Neural cell (in vitro differentiated cells): ENCODE results near the gene NPAS2. TPM values are rescaled to one million over a fixed set of nuclear protein-coding genes. Genes with fewer than 3 reads are reported as not detected.

Experiments used
- H2AFZ ChIP-seq: fragments of 200-600, 300-800 bp; sonication (generic), shearing (Covaris generic); 2 replicates; pipeline ENCODE4 v1.6.0; 2014; ENCODE audit warnings: low read depth, mild to moderate bottlenecking, antibody characterized with exemption, low read length, moderate library complexity
- H3F3A ChIP-seq: fragments of 200-600 bp; shearing (Covaris generic); 2 replicates; pipeline ENCODE4 v1.6.1; 2016; ENCODE audit warnings: mild to moderate bottlenecking, moderate library complexity, mixed read lengths, antibody characterized with exemption, low read length; ENCODE audit not compliant: insufficient read depth, poor library complexity, severe bottlenecking
- H3K27ac ChIP-seq: fragments of 200-600, 300-800 bp; sonication (generic), shearing (Covaris generic); 2 replicates; pipeline ENCODE4 v1.5.1; 2014; ENCODE audit warnings: mild to moderate bottlenecking, low read length, moderate library complexity
- H3K27me3 ChIP-seq: fragments of 300-800, 200-600 bp; sonication (generic), shearing (Covaris generic); 2 replicates; pipeline ENCODE4 v1.6.0; 2014; ENCODE audit warnings: mild to moderate bottlenecking, low read depth, low read length, moderate library complexity; ENCODE audit not compliant: insufficient read depth
- H3K36me3 ChIP-seq: fragments of 300-800, 200-600 bp; sonication (generic), shearing (Covaris generic); 2 replicates; pipeline ENCODE4 v1.5.1; 2014; ENCODE audit warnings: mild to moderate bottlenecking, antibody characterized with exemption, low read length, moderate library complexity; ENCODE audit not compliant: insufficient read depth
- H3K4me2 ChIP-seq: fragments of 300-800, 200-600 bp; sonication (generic), shearing (Covaris generic); 2 replicates; pipeline ENCODE4 v1.6.0; 2014; ENCODE audit warnings: mild to moderate bottlenecking, low read length
- H3K4me3 ChIP-seq: fragments of 300-800, 200-600 bp; sonication (generic), shearing (Covaris generic); 2 replicates; pipeline ENCODE4 v1.5.1; 2014; ENCODE audit warnings: mild to moderate bottlenecking, low read length, moderate library complexity
- H3K79me2 ChIP-seq: fragments of 200-600 bp; shearing (Covaris generic); replicated peaks from 2 replicates; pipeline ENCODE4 v1.6.0; 2014; ENCODE audit warnings: mild to moderate bottlenecking, low read length, moderate library complexity; ENCODE audit not compliant: insufficient read depth
- H3K9ac ChIP-seq: fragments of 300-800, 200-600 bp; sonication (generic), shearing (Covaris generic); 2 replicates; pipeline ENCODE4 v1.6.1; 2016; ENCODE audit warnings: mild to moderate bottlenecking, low read length, mixed read lengths
- H3K9me2 ChIP-seq: fragments of 200-600 bp; shearing (Covaris generic); 2 replicates; pipeline ENCODE4 v1.6.1; 2016; ENCODE audit warnings: mild to moderate bottlenecking, low read length, mixed read lengths; ENCODE audit not compliant: insufficient read depth
- H3K9me3 ChIP-seq: fragments of 200-600, 300-800 bp; sonication (generic), shearing (Covaris generic); 2 replicates; pipeline ENCODE4 v1.6.1; 2016; ENCODE audit warnings: mild to moderate bottlenecking, mixed run types, low read length, moderate library complexity, mixed read lengths
- H4K20me1 ChIP-seq: fragments of 200-600 bp; shearing (Covaris generic); 2 replicates; pipeline ENCODE4 v1.6.1; 2016; ENCODE audit warnings: mild to moderate bottlenecking, mixed run types; ENCODE audit not compliant: insufficient read depth
- EP300 ChIP-seq: fragments of 450-650 bp; conservative IDR thresholded peaks from 2 replicates; pipeline ENCODE4 v1.6.1; 2014; ENCODE audit warnings: antibody characterized with exemption, mild to moderate bottlenecking, moderate library complexity; ENCODE audit not compliant: poor library complexity, severe bottlenecking
- EZH2 ChIP-seq: fragments of 200-600, 300-800 bp; shearing (Covaris generic), sonication (generic); IDR thresholded peaks from 2 replicates; pipeline ENCODE4 v1.6.1; 2014; ENCODE audit warnings: antibody characterized with exemption, low read length, borderline replicate concordance, mild to moderate bottlenecking; ENCODE audit not compliant: insufficient read depth, poor library complexity, severe bottlenecking
- MXI1 ChIP-seq: fragments of 450-650 bp; conservative IDR thresholded peaks from 2 replicates; pipeline ENCODE4 v1.6.1; 2014; ENCODE audit warnings: antibody characterized with exemption, mild to moderate bottlenecking; ENCODE audit not compliant: poor library complexity, severe bottlenecking
- POLR2AphosphoS5 ChIP-seq: IDR thresholded peaks from 2 replicates; pipeline ENCODE4 v1.6.1; 2012
- TAF1 ChIP-seq: IDR thresholded peaks from 2 replicates; pipeline ENCODE4 v1.6.1; 2012; ENCODE audit warnings: low read depth
- polyA plus RNA-seq: library from polyadenylated mRNA; depleted of rRNA; stranded (reverse); fragments of >200 nt; gene quantifications from 2 replicates; pipeline ENCODE4 v1.2.3, GENCODE V29; 2014
- TF ChIP-seq, protein P1 (sequence below): IDR thresholded peaks from 2 replicates; pipeline ENCODE4 v1.6.1; 2012; ENCODE audit warnings: borderline replicate concordance
- TF ChIP-seq, protein P2 (sequence below): fragments of 450-650 bp; IDR thresholded peaks from 2 replicates; pipeline ENCODE4 v1.5.1; 2014; ENCODE audit warnings: antibody characterized with exemption, mild to moderate bottlenecking, moderate library complexity; ENCODE audit not compliant: poor library complexity, severe bottlenecking

The NPAS2 gene
- polyA plus RNA-seq, 1 donor from 2014 or later: 2.1 TPM

DNA sequence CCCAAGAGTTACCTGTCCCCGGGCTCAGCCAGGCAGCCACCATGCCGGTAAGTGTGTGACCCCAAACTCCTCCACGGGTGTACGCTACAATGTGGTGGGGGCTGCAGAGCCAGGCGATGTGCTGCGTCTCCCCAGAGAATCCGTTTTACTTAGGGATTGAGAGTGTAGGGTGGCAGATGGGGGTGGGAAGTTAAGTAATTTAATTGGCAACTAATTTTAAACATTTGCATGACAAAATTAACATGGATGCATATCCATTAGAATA, 155.5 kb downstream of the NPAS2 start:
- no peaks in the 10 kb centered on the region for H3K27me3 ChIP-seq
- TF ChIP-seq TAF1 (no peak), EP300 (no peak)
- H3K27ac ChIP-seq: no peak overlapping the region
- H3K9me2 ChIP-seq: no peaks in the 10 kb centered on the region
- H2AFZ ChIP-seq: no peak overlapping the region
- H3K9ac ChIP-seq: no peak overlapping the region
- no peak overlapping the region for H3K4me2 ChIP-seq
- no peaks in the 10 kb centered on the region for H3K79me2 ChIP-seq
- no peaks in the 10 kb centered on the region for H3K9me3 ChIP-seq
- no peak overlapping the region for H3K4me3 ChIP-seq
- no peaks in the 10 kb centered on the region for H3K36me3 ChIP-seq
- H4K20me1 ChIP-seq: no peaks in the 10 kb centered on the region
- no peaks in the 10 kb centered on the region for H3F3A ChIP-seq

DNA sequence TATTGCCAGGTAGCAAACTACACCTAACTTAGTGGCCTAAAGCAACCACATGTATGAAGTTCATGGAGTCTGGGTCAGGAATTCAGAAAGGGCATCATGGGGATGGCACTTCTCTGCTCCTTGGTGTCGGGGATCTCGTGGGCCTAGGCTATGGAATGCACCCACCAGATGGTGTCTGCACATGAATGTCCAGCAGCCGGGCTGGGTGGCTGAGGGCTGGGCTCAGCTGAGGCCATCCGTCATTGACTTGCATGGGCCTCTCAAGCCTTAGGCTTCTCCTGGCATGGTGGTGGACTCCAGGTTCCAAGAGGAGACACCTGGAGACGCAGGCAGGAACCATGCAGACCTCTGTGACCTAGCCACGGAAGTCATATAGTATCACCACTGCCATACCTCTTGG, 156.1 kb downstream of the NPAS2 start:
- H3F3A ChIP-seq: no peaks in the 10 kb centered on the region
- no peak overlapping the region for H3K4me2 ChIP-seq

More for the DNA sequence above, 156.1 kb downstream of the NPAS2 start:
- Histone ChIP-seq H3K4me3 (no peak overlapping the region), H3K27me3 (no peaks in the 10 kb centered on the region), H3K36me3 (no peaks in the 10 kb centered on the region), H4K20me1 (no peaks in the 10 kb centered on the region), H3K9ac (no peak overlapping the region), H3K9me2 (no peaks in the 10 kb centered on the region), H3K9me3 (no peaks in the 10 kb centered on the region), H2AFZ (no peak overlapping the region), H3K27ac (no peak overlapping the region), H3K79me2 (no peaks in the 10 kb centered on the region)
- TF ChIP-seq, protein P1, sequence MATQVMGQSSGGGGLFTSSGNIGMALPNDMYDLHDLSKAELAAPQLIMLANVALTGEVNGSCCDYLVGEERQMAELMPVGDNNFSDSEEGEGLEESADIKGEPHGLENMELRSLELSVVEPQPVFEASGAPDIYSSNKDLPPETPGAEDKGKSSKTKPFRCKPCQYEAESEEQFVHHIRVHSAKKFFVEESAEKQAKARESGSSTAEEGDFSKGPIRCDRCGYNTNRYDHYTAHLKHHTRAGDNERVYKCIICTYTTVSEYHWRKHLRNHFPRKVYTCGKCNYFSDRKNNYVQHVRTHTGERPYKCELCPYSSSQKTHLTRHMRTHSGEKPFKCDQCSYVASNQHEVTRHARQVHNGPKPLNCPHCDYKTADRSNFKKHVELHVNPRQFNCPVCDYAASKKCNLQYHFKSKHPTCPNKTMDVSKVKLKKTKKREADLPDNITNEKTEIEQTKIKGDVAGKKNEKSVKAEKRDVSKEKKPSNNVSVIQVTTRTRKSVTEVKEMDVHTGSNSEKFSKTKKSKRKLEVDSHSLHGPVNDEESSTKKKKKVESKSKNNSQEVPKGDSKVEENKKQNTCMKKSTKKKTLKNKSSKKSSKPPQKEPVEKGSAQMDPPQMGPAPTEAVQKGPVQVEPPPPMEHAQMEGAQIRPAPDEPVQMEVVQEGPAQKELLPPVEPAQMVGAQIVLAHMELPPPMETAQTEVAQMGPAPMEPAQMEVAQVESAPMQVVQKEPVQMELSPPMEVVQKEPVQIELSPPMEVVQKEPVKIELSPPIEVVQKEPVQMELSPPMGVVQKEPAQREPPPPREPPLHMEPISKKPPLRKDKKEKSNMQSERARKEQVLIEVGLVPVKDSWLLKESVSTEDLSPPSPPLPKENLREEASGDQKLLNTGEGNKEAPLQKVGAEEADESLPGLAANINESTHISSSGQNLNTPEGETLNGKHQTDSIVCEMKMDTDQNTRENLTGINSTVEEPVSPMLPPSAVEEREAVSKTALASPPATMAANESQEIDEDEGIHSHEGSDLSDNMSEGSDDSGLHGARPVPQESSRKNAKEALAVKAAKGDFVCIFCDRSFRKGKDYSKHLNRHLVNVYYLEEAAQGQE: no peak
- TF ChIP-seq, protein P2, sequence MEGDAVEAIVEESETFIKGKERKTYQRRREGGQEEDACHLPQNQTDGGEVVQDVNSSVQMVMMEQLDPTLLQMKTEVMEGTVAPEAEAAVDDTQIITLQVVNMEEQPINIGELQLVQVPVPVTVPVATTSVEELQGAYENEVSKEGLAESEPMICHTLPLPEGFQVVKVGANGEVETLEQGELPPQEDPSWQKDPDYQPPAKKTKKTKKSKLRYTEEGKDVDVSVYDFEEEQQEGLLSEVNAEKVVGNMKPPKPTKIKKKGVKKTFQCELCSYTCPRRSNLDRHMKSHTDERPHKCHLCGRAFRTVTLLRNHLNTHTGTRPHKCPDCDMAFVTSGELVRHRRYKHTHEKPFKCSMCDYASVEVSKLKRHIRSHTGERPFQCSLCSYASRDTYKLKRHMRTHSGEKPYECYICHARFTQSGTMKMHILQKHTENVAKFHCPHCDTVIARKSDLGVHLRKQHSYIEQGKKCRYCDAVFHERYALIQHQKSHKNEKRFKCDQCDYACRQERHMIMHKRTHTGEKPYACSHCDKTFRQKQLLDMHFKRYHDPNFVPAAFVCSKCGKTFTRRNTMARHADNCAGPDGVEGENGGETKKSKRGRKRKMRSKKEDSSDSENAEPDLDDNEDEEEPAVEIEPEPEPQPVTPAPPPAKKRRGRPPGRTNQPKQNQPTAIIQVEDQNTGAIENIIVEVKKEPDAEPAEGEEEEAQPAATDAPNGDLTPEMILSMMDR: no peak
- no peak for TF ChIP-seq EZH2
- no peak for TF ChIP-seq TAF1
- TF ChIP-seq POLR2AphosphoS5: no peak
- TF ChIP-seq MXI1: no peak
